Epithelial cell of proximal tubule (primary cell): Measurements from ENCODE around the gene MEDAG. TPM values are rescaled to one million over a fixed set of nuclear protein-coding genes. Genes with fewer than 3 reads are reported as not detected.

Experiments
- DNase-seq: peaks from one replicate; pipeline ENCODE4 v3.0.0-alpha.2; 2011; ENCODE audit warnings: low read depth
- H3K4me3 ChIP-seq: 2 replicates; pipeline ENCODE4 v1.5.1; 2011; ENCODE audit warnings: low read depth, mild to moderate bottlenecking, low read length
- total RNA-seq: library from RNA; depleted of rRNA; stranded (reverse); fragments of >200 nt; gene quantifications from 2 replicates; pipeline ENCODE4 v1.2.3, GENCODE V29; 2015
- TF ChIP-seq, protein P1 (sequence below): conservative IDR thresholded peaks from 2 replicates; pipeline ENCODE4 v1.5.1; 2012; ENCODE audit warnings: low read depth, mild to moderate bottlenecking, low read length

Gene MEDAG
- total RNA-seq, 1 donor from 2014 or later = 0.17 TPM

GRCh38 chr13:30881191-30881651 is 24.9 kb upstream of the MEDAG start:
- TF ChIP-seq, protein P1, sequence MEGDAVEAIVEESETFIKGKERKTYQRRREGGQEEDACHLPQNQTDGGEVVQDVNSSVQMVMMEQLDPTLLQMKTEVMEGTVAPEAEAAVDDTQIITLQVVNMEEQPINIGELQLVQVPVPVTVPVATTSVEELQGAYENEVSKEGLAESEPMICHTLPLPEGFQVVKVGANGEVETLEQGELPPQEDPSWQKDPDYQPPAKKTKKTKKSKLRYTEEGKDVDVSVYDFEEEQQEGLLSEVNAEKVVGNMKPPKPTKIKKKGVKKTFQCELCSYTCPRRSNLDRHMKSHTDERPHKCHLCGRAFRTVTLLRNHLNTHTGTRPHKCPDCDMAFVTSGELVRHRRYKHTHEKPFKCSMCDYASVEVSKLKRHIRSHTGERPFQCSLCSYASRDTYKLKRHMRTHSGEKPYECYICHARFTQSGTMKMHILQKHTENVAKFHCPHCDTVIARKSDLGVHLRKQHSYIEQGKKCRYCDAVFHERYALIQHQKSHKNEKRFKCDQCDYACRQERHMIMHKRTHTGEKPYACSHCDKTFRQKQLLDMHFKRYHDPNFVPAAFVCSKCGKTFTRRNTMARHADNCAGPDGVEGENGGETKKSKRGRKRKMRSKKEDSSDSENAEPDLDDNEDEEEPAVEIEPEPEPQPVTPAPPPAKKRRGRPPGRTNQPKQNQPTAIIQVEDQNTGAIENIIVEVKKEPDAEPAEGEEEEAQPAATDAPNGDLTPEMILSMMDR = no peak
- DNase-seq = no peak
- no peak overlapping the region for H3K4me3 ChIP-seq

DNA sequence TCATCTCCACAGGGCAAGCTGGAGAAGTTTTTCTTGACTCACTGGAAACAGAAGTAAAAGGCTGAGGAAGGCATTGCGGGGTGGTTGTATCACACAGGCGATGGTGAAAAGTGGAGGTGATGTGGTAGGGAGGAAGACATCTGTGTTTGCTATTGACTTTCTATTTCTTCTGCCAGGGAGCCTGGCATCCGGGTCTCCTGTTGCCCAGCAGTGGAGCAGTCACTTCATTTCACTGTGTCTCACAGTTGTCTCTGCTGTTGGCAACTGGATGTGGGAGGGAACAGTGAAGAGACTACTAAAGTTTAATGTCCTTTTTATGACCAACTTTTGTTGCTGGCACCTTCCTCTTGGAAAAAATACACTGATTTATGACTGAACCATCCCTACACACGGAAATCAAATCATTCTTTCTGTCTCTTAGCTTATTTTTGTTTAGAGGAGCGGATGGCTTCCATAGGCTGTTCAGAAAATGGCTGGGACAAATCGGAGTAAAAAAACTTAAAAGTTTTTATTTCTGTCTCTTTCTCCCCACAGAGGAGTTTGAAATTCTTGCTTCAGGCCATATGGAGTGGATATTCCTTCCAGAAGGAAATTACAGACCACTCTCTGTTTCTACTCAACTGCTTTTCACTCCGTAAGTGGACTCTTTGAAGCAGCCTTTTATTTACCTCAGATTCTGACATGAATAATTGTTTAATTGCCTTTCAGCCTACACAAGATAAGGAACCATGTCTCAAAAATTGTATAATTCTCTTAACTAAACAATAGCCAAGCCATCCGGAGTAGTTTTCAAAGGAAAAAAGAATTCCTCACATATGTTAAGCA is 23.8 kb upstream of the MEDAG start:
- DNase-seq = no peak
- TF ChIP-seq, protein P1 = no peak
- no peak overlapping the region for H3K4me3 ChIP-seq

DNA sequence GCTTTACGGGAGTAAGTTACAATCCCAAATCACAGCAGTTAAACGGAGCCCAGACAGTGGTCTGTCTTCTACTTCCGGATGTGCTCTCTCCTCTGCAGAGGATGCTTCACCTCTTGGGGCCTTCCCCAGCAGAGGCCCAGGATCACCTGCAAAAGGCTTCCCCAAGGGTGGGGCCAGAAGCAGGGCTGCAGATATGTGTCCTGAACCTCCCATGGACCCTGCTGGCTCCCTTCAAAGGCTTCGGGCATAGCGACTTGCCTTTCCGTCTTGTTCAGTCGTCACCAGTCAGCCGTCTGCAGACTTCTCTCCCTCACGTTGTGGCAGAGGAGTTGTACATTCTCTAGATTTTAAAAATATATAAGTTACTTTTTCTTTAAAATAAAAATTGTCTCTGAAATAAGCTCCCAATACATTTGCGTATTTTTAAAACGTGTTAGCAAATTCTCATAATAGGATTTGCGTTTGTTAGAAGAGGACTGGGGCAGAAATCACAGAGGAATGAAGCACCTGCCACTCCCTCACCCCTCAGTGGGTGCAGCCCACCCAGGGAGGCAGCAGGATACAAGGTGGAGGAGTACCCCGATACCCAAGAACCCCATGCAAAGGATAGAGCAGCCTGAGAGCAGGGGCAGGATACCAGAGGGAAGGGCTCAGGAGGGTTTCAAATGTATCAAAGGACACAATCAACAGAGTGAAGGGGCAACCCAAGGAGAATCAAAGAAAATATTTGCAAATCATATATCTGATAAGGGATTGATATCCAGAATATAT is 22.9 kb upstream of the MEDAG start:
- DNase-seq = no peak
- TF ChIP-seq, protein P1 = no peak
- H3K4me3 ChIP-seq = no peak overlapping the region

- no peak for DNase-seq
- TF ChIP-seq, protein P1 = no peak
- H3K4me3 ChIP-seq = no peak overlapping the region
Measured at GRCh38 chr13:30884543-30884942, 21.5 kb upstream of the MEDAG start.

DNA sequence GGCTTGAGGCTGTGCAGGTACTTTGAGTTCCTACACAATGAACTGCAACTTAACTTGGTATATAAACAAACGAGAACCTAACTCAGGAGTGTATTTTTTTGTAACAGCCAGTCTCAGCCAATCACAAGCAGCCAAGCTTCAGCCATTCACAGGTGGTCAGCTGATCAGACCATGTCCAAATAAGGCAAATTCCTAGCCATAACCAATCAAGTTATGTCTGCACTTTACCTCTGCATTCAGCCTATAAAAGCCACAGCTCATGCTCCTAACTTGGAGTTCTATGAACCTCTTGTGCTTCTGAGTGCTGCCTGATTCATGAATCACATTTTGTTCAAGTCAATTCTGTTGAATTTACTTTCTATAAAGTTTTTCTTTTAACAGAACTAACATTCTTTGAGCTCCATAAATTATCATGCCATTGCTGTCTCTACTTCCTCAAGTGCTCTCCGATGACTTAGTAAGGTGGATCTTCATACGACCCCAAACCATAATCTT is 16.8 kb upstream of the MEDAG start:
- TF ChIP-seq, protein P1 = no peak
- no peak for DNase-seq
- H3K4me3 ChIP-seq = no peak overlapping the region

GRCh38 chr13:30892966-30893365 is 13.1 kb upstream of the MEDAG start:
- H3K4me3 ChIP-seq = no peak overlapping the region
- DNase-seq = no peak
- TF ChIP-seq, protein P1 = peak; percentile 65
